ENCODE measurements around the gene MTHFD2L.

DNA sequence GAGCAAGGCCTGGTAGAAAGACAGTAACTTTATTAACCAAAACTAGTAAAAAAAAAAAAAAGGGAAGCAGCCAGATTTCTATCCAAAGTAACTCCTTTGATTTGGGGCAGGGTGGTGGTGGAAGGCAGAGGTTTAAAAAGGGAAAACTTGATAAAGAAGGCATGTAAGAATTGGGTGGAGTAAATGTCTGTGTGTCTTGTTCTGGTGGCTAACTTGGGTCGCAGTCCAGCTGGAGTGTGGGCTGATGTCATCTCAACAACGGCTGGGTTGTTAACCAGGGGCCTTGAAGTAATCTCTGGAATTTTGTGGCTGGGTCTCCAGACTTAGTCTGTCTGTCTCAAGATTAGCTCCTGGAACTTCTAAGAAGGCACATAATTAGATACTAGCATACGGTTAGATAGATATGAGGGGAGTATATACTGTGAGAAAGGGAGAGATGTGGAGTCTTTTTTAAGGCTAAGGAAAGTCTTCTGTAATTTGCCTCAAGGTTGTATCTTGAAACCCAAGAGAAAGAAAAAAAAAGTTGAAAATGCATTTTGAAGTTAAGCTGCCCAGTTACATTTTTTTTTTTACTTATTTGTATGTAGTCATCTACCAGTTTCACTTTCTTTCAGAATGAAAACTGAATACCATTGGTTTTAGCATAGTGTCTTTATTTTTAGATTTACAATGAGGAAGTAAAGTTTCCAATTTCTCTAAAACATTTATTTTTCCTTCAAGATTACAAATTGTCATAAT lies 48.3 kb downstream of the MTHFD2L start:
- TF ChIP-seq POLR2A (IDR thresholded peaks at IDR 0.05) (no peak), POLR2AphosphoS5 (IDR thresholded peaks at IDR 0.05; ENCODE audit: insufficient read depth in 1 of 2, low read depth in 1 of 2) (no peak)
- TF ChIP-seq, protein P1, sequence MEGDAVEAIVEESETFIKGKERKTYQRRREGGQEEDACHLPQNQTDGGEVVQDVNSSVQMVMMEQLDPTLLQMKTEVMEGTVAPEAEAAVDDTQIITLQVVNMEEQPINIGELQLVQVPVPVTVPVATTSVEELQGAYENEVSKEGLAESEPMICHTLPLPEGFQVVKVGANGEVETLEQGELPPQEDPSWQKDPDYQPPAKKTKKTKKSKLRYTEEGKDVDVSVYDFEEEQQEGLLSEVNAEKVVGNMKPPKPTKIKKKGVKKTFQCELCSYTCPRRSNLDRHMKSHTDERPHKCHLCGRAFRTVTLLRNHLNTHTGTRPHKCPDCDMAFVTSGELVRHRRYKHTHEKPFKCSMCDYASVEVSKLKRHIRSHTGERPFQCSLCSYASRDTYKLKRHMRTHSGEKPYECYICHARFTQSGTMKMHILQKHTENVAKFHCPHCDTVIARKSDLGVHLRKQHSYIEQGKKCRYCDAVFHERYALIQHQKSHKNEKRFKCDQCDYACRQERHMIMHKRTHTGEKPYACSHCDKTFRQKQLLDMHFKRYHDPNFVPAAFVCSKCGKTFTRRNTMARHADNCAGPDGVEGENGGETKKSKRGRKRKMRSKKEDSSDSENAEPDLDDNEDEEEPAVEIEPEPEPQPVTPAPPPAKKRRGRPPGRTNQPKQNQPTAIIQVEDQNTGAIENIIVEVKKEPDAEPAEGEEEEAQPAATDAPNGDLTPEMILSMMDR (IDR thresholded peaks at IDR 0.05): no peak
